Neural cell (in vitro differentiated cells): ENCODE measurements around the gene USP36. TPM values are rescaled to one million over a fixed set of nuclear protein-coding genes. Genes with fewer than 3 reads are reported as not detected.
A peak's percentile ranks its signal among the peaks of the same experiment; 100 is the strongest.

Experiments
- H2AFZ ChIP-seq: fragments of 200-600, 300-800 bp; sonication (generic), shearing (Covaris generic); 2 replicates; pipeline ENCODE4 v1.6.0; 2014; ENCODE audit warnings: low read depth, mild to moderate bottlenecking, antibody characterized with exemption, low read length, moderate library complexity
- H3F3A ChIP-seq: fragments of 200-600 bp; shearing (Covaris generic); 2 replicates; pipeline ENCODE4 v1.6.1; 2016; ENCODE audit warnings: mild to moderate bottlenecking, moderate library complexity, mixed read lengths, antibody characterized with exemption, low read length; ENCODE audit not compliant: insufficient read depth, poor library complexity, severe bottlenecking
- H3K27ac ChIP-seq: fragments of 200-600, 300-800 bp; sonication (generic), shearing (Covaris generic); 2 replicates; pipeline ENCODE4 v1.5.1; 2014; ENCODE audit warnings: mild to moderate bottlenecking, low read length, moderate library complexity
- H3K27me3 ChIP-seq: fragments of 300-800, 200-600 bp; sonication (generic), shearing (Covaris generic); 2 replicates; pipeline ENCODE4 v1.6.0; 2014; ENCODE audit warnings: mild to moderate bottlenecking, low read depth, low read length, moderate library complexity; ENCODE audit not compliant: insufficient read depth
- H3K36me3 ChIP-seq: fragments of 300-800, 200-600 bp; sonication (generic), shearing (Covaris generic); 2 replicates; pipeline ENCODE4 v1.5.1; 2014; ENCODE audit warnings: mild to moderate bottlenecking, antibody characterized with exemption, low read length, moderate library complexity; ENCODE audit not compliant: insufficient read depth
- H3K4me2 ChIP-seq: fragments of 300-800, 200-600 bp; sonication (generic), shearing (Covaris generic); 2 replicates; pipeline ENCODE4 v1.6.0; 2014; ENCODE audit warnings: mild to moderate bottlenecking, low read length
- H3K4me3 ChIP-seq: fragments of 300-800, 200-600 bp; sonication (generic), shearing (Covaris generic); 2 replicates; pipeline ENCODE4 v1.5.1; 2014; ENCODE audit warnings: mild to moderate bottlenecking, low read length, moderate library complexity
- H3K79me2 ChIP-seq: fragments of 200-600 bp; shearing (Covaris generic); replicated peaks from 2 replicates; pipeline ENCODE4 v1.6.0; 2014; ENCODE audit warnings: mild to moderate bottlenecking, low read length, moderate library complexity; ENCODE audit not compliant: insufficient read depth
- H3K9ac ChIP-seq: fragments of 300-800, 200-600 bp; sonication (generic), shearing (Covaris generic); 2 replicates; pipeline ENCODE4 v1.6.1; 2016; ENCODE audit warnings: mild to moderate bottlenecking, low read length, mixed read lengths
- H3K9me2 ChIP-seq: fragments of 200-600 bp; shearing (Covaris generic); 2 replicates; pipeline ENCODE4 v1.6.1; 2016; ENCODE audit warnings: mild to moderate bottlenecking, low read length, mixed read lengths; ENCODE audit not compliant: insufficient read depth
- H3K9me3 ChIP-seq: fragments of 200-600, 300-800 bp; sonication (generic), shearing (Covaris generic); 2 replicates; pipeline ENCODE4 v1.6.1; 2016; ENCODE audit warnings: mild to moderate bottlenecking, mixed run types, low read length, moderate library complexity, mixed read lengths
- H4K20me1 ChIP-seq: fragments of 200-600 bp; shearing (Covaris generic); 2 replicates; pipeline ENCODE4 v1.6.1; 2016; ENCODE audit warnings: mild to moderate bottlenecking, mixed run types; ENCODE audit not compliant: insufficient read depth
- CTCF ChIP-seq: fragments of 450-650 bp; IDR thresholded peaks from 2 replicates; pipeline ENCODE4 v1.5.1; 2014; ENCODE audit warnings: antibody characterized with exemption, mild to moderate bottlenecking, moderate library complexity; ENCODE audit not compliant: poor library complexity, severe bottlenecking
- EP300 ChIP-seq: fragments of 450-650 bp; conservative IDR thresholded peaks from 2 replicates; pipeline ENCODE4 v1.6.1; 2014; ENCODE audit warnings: antibody characterized with exemption, mild to moderate bottlenecking, moderate library complexity; ENCODE audit not compliant: poor library complexity, severe bottlenecking
- EZH2 ChIP-seq: fragments of 200-600, 300-800 bp; shearing (Covaris generic), sonication (generic); IDR thresholded peaks from 2 replicates; pipeline ENCODE4 v1.6.1; 2014; ENCODE audit warnings: antibody characterized with exemption, low read length, borderline replicate concordance, mild to moderate bottlenecking; ENCODE audit not compliant: insufficient read depth, poor library complexity, severe bottlenecking
- MXI1 ChIP-seq: fragments of 450-650 bp; conservative IDR thresholded peaks from 2 replicates; pipeline ENCODE4 v1.6.1; 2014; ENCODE audit warnings: antibody characterized with exemption, mild to moderate bottlenecking; ENCODE audit not compliant: poor library complexity, severe bottlenecking
- POLR2AphosphoS5 ChIP-seq: IDR thresholded peaks from 2 replicates; pipeline ENCODE4 v1.6.1; 2012
- RAD21 ChIP-seq: fragments of 450-650 bp; conservative IDR thresholded peaks from 2 replicates; pipeline ENCODE4 v1.6.1; 2014; ENCODE audit warnings: antibody characterized with exemption, mild to moderate bottlenecking, moderate library complexity
- SMC3 ChIP-seq: fragments of 450-650 bp; conservative IDR thresholded peaks from 2 replicates; pipeline ENCODE4 v1.6.1; 2014; ENCODE audit warnings: antibody characterized with exemption, mild to moderate bottlenecking, moderate library complexity; ENCODE audit not compliant: poor library complexity
- polyA plus RNA-seq: library from polyadenylated mRNA; depleted of rRNA; stranded (reverse); fragments of >200 nt; gene quantifications from 2 replicates; pipeline ENCODE4 v1.2.3, GENCODE V29; 2014

USP36 gene
- polyA plus RNA-seq, 1 donor from 2014 or later = 14.4 TPM

- no peak for TF ChIP-seq CTCF
- peak; percentile 64 for TF ChIP-seq MXI1
- no peak overlapping the region for H2AFZ ChIP-seq
- H3K79me2 ChIP-seq = peaks cover 12% of the 10 kb centered on the region
- peak overlapping the region; percentile 89 for H3K4me3 ChIP-seq
- peak overlapping the region; percentile 83 for H3K27ac ChIP-seq
- H4K20me1 ChIP-seq = no peaks in the 10 kb centered on the region
- no peaks in the 10 kb centered on the region for H3K36me3 ChIP-seq
- H3K9me2 ChIP-seq = no peaks in the 10 kb centered on the region
- peak overlapping the region; percentile 81 for H3K4me2 ChIP-seq
- no peaks in the 10 kb centered on the region for H3K9me3 ChIP-seq
- H3K27me3 ChIP-seq = no peaks in the 10 kb centered on the region
- peak overlapping the region; percentile 85 for H3K9ac ChIP-seq
- H3F3A ChIP-seq = no peaks in the 10 kb centered on the region
These were observed 668 bp downstream of the USP36 start for GRCh38 chr17:78839762-78840529.

GRCh38 chr17:78839235-78839761 lies 1.3 kb downstream of the USP36 start:
- H3K9ac ChIP-seq = peak overlapping the region; percentile 85
- no peaks in the 10 kb centered on the region for H4K20me1 ChIP-seq
- H3K9me2 ChIP-seq = no peaks in the 10 kb centered on the region
- H3F3A ChIP-seq = no peaks in the 10 kb centered on the region
- peaks cover 12% of the 10 kb centered on the region for H3K79me2 ChIP-seq
- H3K4me3 ChIP-seq = peak overlapping the region; percentile 89
- peak overlapping the region; percentile 83 for H3K27ac ChIP-seq
- H3K36me3 ChIP-seq = no peaks in the 10 kb centered on the region
- H3K9me3 ChIP-seq = no peaks in the 10 kb centered on the region
- no peak for TF ChIP-seq RAD21
- no peak for TF ChIP-seq POLR2AphosphoS5
- no peak for TF ChIP-seq EP300
- TF ChIP-seq SMC3 = no peak
- no peak for TF ChIP-seq CTCF
- H3K27me3 ChIP-seq = no peaks in the 10 kb centered on the region
- H3K4me2 ChIP-seq = peak overlapping the region; percentile 81
- H2AFZ ChIP-seq = no peak overlapping the region

GRCh38 chr17:78838574-78839005 lies 2.0 kb downstream of the USP36 start:
- H4K20me1 ChIP-seq = no peaks in the 10 kb centered on the region
- H3K4me3 ChIP-seq = peak overlapping the region; percentile 89
- H3F3A ChIP-seq = no peaks in the 10 kb centered on the region
- TF ChIP-seq SMC3 (no peak), EZH2 (no peak), MXI1 (no peak), CTCF (no peak)
- peak overlapping the region; percentile 81 for H3K4me2 ChIP-seq
- no peaks in the 10 kb centered on the region for H3K27me3 ChIP-seq
- H3K27ac ChIP-seq = no peak overlapping the region
- H3K79me2 ChIP-seq = peaks cover 12% of the 10 kb centered on the region
- H2AFZ ChIP-seq = no peak overlapping the region
- no peaks in the 10 kb centered on the region for H3K9me3 ChIP-seq
- H3K9ac ChIP-seq = peak overlapping the region; percentile 85
- no peaks in the 10 kb centered on the region for H3K36me3 ChIP-seq
- no peaks in the 10 kb centered on the region for H3K9me2 ChIP-seq
